ENCODE data around the gene ESR2. TPM values are rescaled to one million over a fixed set of nuclear protein-coding genes. Genes with fewer than 3 reads are reported as not detected.
"Not testable (repeated sequence)": the region's sequence is repeated elsewhere in the genome, so short reads cannot be mapped to it uniquely, and the experiment has no call there.

Gene ESR2
- total RNA-seq, 1 experiment from 2014 or later, result 0.29 TPM

DNA sequence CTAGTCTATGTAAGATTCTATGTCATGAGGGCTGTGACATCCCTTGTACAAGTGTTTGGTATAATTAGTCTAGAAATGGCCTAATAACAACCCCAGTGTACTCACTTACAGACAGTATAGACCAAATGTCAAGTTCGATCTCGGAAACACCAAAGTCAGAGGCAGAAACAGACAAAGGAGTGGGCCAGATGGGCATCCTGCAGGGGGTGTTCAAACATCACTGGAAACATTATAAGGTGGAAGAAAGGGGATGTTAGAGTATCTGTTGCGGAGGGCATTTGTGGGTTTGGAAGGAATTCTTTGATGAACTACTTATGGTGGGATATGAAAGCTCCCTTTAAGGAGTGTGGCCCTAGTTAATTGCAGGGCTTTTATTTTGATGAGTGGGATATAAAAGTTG, 134.6 kb downstream of the ESR2 start:
- H3K9me3 ChIP-seq (replicated peaks), result no peaks in the 10 kb centered on the region
- H3K27me3 ChIP-seq (replicated peaks), result no peaks in the 10 kb centered on the region
- no peak for DNase-seq (ENCODE audit: low read depth in 1 of 2, low spot score in 2 of 2)
- H3K4me1 ChIP-seq (replicated peaks), result no peaks in the 10 kb centered on the region
- no peak overlapping the region for H3K27ac ChIP-seq
- H3K36me3 ChIP-seq, result peaks cover 13% of the 10 kb centered on the region; the same call in 1 of the 2 replicates
- H3K4me3 ChIP-seq, result no peak overlapping the region

DNA sequence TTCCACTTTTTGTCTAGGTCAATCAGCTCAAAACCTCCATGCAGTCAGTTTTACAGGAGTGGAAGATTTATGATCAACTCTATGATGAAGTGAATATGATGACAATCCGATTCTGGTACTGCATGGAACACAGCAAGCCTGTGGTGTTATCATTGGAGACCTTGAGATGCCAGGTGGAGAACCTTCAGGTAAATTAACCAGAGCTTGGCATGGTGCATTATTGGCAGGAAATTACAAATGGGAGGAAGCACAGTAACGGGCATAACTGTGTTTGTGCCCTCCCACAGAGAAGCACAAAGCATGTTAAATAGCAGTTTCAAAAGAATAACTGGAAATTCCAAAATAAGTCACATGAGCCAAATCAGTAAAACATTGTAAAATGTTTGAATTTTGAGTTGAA, 135.6 kb downstream of the ESR2 start:
- Histone ChIP-seq H3K36me3 (peaks cover 13% of the 10 kb centered on the region; the same call in 1 of the 2 replicates), H3K27me3 (replicated peaks) (no peaks in the 10 kb centered on the region), H3K4me3 (no peak overlapping the region), H3K4me1 (replicated peaks) (no peaks in the 10 kb centered on the region), H3K27ac (no peak overlapping the region), H3K9me3 (replicated peaks) (no peaks in the 10 kb centered on the region)
- DNase-seq (ENCODE audit: low read depth in 1 of 2, low spot score in 2 of 2), result no peak

DNA sequence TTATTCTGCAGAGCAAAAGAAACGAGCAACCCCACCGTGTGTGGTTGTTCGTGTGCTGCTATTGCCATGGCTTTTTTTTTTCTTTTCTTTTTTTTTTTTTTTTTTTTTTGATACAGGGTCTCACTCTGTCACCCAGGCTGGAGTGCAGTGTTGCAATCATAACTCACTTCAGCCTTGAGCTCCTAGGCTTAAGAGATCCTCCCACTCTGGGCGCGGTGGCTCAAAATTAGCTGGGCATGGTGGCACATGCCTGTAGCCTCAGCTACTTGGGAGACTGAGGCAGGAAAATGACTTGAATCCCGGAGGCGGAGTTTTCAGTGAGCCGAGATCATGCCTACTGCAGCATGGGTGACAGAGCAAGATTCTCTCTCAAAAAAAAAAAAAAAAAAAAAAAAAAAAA, 144.2 kb downstream of the ESR2 start:
- Histone ChIP-seq H3K27me3 (replicated peaks) (no peaks in the 10 kb centered on the region), H3K4me3 (no peak overlapping the region)
- DNase-seq (ENCODE audit: low read depth in 1 of 2, low spot score in 2 of 2), result no peak

DNA sequence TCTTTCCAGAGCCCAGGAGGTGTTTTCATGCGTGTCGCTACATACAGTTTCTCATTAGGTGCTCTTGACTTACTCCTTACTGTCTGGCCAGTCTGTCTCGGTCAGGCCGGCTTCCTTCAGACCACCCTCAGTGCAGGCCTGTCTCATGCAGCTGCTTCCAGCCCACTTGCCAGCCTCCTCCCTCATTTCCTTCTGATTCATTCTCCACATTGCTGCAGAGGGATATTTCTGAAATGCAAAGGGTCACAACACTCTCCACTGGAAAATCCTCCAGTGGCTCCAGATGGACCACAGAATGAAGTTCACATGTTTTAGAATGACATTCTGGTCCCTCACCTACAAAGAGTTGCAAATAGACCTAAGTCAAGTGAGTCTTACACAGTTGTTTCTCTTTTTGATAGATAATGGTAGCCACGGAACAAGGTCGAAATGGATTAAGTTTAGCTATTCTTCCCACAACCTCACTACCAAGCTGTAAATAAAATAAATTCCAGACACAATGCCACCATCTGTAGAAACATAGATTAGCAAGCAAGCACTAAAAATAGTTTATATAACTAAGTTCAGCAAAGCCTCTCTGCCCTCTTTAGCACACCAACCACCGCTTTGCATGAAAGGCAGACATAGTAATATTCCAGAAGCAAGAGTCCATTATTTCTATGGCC, 146.9 kb downstream of the ESR2 start:
- DNase-seq (ENCODE audit: low read depth in 1 of 2, low spot score in 2 of 2), result peak; percentile 72 to 79
- peak overlapping the region; percentile 35 for H3K27ac ChIP-seq
- no peak overlapping the region for H3K4me3 ChIP-seq
- H3K27me3 ChIP-seq (replicated peaks), result no peaks in the 10 kb centered on the region
- H3K9me3 ChIP-seq (replicated peaks), result no peaks in the 10 kb centered on the region
- peaks cover 9% of the 10 kb centered on the region for H3K36me3 ChIP-seq
- H3K4me1 ChIP-seq (replicated peaks), result peaks cover 28% of the 10 kb centered on the region

More for the DNA sequence above, 144.2 kb downstream of the ESR2 start:
- Histone ChIP-seq H3K4me1 (replicated peaks) (peaks cover 35% of the 10 kb centered on the region), H3K9me3 (replicated peaks) (no peaks in the 10 kb centered on the region), H3K36me3 (peaks cover 11% of the 10 kb centered on the region; the same call in 1 of the 2 replicates), H3K27ac (no peak overlapping the region)

DNA sequence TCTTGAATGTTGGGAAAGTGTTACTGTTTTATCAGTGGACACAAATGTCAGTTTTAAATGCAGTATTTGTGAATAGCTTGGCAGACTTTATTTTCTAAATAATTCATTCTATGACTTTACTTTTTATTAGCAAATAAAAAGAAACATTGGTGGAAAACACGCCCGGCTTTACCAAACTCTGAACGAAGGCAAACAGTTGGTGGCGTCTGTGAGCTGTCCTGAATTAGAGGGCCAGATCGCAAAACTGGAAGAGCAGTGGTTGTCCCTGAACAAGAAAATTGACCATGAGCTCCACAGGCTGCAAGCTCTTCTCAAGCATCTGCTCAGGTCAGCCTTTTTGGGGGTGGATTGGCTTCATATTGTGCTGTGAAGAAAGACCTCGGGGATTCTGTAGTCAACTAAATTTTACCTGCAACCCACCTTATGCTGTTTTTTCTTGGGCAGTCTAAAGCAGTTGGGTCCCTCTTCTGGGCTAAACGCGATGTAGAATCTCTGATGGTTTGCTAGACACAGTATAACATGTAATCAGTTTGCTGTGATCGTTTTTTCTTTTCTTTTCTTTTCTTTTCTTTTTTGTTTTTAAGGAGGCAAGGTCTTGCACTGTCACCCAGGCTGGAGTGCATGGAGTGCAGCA, 156.4 kb downstream of the ESR2 start:
- no peak overlapping the region for H3K4me3 ChIP-seq
- H3K27me3 ChIP-seq (replicated peaks), result no peaks in the 10 kb centered on the region
- H3K9me3 ChIP-seq (replicated peaks), result no peaks in the 10 kb centered on the region
- H3K4me1 ChIP-seq (replicated peaks), result no peaks in the 10 kb centered on the region
- no peak for DNase-seq (ENCODE audit: low read depth in 1 of 2, low spot score in 2 of 2)
- H3K27ac ChIP-seq, result no peak overlapping the region
- H3K36me3 ChIP-seq, result peaks cover 27% of the 10 kb centered on the region

DNA sequence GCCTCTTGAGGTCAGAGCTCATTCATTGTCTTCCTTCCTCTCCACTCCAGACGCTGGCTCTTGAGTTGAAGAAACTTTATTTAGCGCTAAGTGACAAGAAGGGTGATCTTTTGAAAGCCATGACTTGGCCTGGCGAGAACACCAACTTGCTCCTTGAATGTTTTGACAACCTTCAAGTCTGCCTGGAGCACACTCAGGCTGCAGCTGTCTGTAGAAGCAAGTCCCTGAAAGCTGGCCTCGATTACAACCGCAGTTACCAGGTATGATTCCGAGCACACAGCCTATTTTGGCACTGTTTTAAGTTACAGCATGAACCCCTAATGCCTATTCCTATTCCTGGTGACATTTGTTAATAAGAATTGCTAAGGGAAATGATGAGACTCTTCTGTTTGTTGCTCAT, 167.6 kb downstream of the ESR2 start:
- Histone ChIP-seq H3K27ac (no peak overlapping the region), H3K9me3 (replicated peaks) (no peaks in the 10 kb centered on the region), H3K36me3 (peaks cover 27% of the 10 kb centered on the region), H3K4me1 (replicated peaks) (no peaks in the 10 kb centered on the region), H3K4me3 (no peak overlapping the region), H3K27me3 (replicated peaks) (no peaks in the 10 kb centered on the region)
- DNase-seq (ENCODE audit: low read depth in 1 of 2, low spot score in 2 of 2), result no peak

DNA sequence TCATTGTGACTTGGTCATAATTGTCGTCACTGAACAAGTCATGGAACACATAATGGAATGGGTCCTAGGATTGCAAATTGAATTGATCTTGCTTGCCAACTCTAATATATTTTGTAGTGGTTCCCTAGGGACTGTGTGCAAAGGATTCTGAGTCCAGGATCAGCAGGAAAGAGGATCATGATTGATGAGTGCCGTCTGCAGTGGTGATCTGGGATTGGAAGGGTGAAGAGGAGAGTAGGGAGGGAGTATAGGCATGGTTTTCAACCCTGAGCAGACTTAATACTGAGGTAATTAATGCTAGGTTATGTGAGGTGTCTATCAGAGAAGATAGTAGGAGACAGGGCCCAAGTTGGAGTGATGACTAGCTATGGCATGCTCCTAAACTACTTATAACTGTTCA, 168.9 kb downstream of the ESR2 start:
- Histone ChIP-seq H3K4me1 (replicated peaks) (no peaks in the 10 kb centered on the region), H3K27me3 (replicated peaks) (no peaks in the 10 kb centered on the region), H3K9me3 (replicated peaks) (no peaks in the 10 kb centered on the region), H3K27ac (no peak overlapping the region), H3K4me3 (no peak overlapping the region), H3K36me3 (peaks cover 22% of the 10 kb centered on the region)
- DNase-seq (ENCODE audit: low read depth in 1 of 2, low spot score in 2 of 2), result no peak

DNA sequence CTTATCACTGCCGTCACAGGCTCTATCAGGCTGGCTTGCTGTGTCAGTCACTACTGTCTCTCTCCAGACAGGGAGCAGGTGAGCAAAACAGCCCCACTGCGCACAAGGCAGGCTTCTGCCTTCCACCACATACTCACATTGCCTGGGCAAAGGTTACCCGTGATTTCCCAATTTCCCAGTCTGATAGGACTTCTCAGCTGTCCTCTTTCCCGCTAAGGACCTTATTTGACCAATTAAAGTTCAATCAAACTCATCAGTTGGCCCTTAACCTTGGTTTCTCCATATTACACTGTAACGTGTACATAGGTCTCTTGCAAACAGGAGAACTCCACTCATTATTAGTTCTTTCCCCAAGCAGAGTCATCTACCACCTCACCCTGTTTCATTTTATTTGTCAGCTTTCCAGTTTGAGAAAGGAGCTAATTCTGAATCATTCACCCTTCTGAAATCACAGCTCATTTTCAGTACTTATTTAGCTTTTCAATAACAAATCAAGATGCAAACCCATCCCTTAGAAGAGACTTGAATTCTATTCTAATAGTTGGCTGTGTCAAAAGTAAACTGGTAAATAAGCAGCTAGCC, 170.8 kb downstream of the ESR2 start:
- Histone ChIP-seq H3K27ac (no peak overlapping the region), H3K9me3 (replicated peaks) (no peaks in the 10 kb centered on the region), H3K4me3 (no peak overlapping the region), H3K4me1 (replicated peaks) (no peaks in the 10 kb centered on the region), H3K36me3 (peaks cover 19% of the 10 kb centered on the region), H3K27me3 (replicated peaks) (no peaks in the 10 kb centered on the region)
- DNase-seq (ENCODE audit: low read depth in 1 of 2, low spot score in 2 of 2), result no peak

DNA sequence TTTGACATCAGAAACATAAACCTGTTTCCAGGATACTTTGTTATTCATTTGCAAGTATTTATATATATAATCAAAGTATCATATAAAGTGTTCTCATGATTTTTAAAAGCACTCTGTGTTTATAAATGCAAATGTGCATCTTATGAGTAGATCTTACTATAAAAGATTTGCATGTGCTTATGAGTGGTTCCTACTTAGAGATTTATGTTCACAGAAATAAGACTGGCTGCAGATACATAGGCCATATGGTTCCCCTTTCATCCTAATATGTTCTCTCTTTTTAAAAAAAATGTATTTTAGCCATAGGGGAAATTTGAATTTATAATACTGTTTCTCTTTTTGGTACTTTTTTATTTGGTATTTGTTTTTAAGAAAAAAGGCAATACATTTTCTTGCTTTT, 174.2 kb downstream of the ESR2 start:
- H3K4me3 ChIP-seq, result no peak overlapping the region
- no peaks in the 10 kb centered on the region for H3K4me1 ChIP-seq (replicated peaks)
- H3K27ac ChIP-seq, result no peak overlapping the region
- H3K36me3 ChIP-seq, result peaks cover 10% of the 10 kb centered on the region
- DNase-seq (ENCODE audit: low read depth in 1 of 2, low spot score in 2 of 2), result no peak
- H3K27me3 ChIP-seq (replicated peaks), result no peaks in the 10 kb centered on the region
- no peaks in the 10 kb centered on the region for H3K9me3 ChIP-seq (replicated peaks)

DNA sequence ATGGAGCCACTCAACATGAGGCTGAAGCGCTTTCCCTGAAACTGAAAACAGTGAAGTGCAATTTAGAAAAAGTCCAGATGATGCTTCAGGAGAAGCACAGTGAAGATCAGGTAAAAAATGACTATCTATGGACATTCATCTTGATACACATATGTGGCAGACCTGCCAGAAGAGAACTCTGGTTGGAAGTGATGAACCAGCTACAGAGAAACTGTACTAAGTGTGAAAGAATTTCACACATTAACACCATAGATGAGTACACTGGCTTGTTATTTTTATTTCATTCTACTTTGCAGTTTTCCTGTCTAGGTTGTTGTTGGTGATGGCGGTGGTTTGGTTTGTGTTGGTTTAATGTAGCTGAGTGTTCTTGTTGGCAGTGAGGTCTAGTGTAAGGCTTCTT, 174.7 kb downstream of the ESR2 start:
- no peaks in the 10 kb centered on the region for H3K9me3 ChIP-seq (replicated peaks)
- H3K4me3 ChIP-seq, result no peak overlapping the region
- DNase-seq (ENCODE audit: low read depth in 1 of 2, low spot score in 2 of 2), result no peak
- H3K27me3 ChIP-seq (replicated peaks), result no peaks in the 10 kb centered on the region
- H3K4me1 ChIP-seq (replicated peaks), result no peaks in the 10 kb centered on the region
- no peak overlapping the region for H3K27ac ChIP-seq
- H3K36me3 ChIP-seq, result peaks cover 8% of the 10 kb centered on the region

DNA sequence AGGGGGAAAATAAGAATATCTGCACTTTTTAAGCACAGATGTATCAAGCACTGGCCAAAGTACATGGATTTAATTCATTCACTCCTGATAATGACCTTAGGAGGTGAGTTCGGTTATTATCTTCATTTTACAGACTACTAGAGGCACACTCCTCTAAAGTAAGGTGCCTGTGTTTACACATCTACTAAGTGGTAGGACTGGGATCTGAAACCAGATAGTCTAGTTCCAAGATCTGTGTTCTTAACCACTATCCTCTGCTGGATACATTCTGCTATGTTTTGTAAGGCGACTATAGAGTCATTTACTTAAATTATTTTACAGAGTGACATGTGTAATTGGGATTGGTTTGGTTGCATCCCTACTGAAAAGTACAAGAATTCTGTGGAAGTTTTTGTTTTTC, 175.3 kb downstream of the ESR2 start:
- H3K27ac ChIP-seq, result no peak overlapping the region
- no peak for DNase-seq (ENCODE audit: low read depth in 1 of 2, low spot score in 2 of 2)
- no peak overlapping the region for H3K4me3 ChIP-seq
- H3K9me3 ChIP-seq (replicated peaks), result no peaks in the 10 kb centered on the region
- H3K27me3 ChIP-seq (replicated peaks), result no peaks in the 10 kb centered on the region
- H3K36me3 ChIP-seq, result peaks cover 8% of the 10 kb centered on the region
- H3K4me1 ChIP-seq (replicated peaks), result no peaks in the 10 kb centered on the region

DNA sequence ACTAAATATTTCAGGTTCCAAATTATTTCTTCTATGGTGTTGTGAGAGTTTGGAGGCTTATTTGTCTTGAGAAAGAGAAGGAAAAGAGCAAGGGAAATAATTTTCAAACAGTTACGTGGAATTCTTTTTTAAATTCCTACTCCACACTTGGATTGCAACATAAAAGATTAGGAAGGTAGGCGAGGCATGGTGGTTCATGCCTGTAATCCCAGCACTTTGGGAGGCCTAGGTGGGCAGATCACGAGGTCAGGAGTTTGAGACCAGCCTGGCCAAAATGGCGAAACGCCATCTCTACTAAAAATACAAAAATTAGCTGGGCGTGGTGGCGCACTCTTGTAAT, 175.8 kb downstream of the ESR2 start:
- H3K4me1 ChIP-seq (replicated peaks); H3K36me3 ChIP-seq; H3K4me3 ChIP-seq; H3K9me3 ChIP-seq (replicated peaks); DNase-seq (ENCODE audit: low read depth in 1 of 2, low spot score in 2 of 2); H3K27ac ChIP-seq; H3K27me3 ChIP-seq (replicated peaks): not testable (repeated sequence)

DNA sequence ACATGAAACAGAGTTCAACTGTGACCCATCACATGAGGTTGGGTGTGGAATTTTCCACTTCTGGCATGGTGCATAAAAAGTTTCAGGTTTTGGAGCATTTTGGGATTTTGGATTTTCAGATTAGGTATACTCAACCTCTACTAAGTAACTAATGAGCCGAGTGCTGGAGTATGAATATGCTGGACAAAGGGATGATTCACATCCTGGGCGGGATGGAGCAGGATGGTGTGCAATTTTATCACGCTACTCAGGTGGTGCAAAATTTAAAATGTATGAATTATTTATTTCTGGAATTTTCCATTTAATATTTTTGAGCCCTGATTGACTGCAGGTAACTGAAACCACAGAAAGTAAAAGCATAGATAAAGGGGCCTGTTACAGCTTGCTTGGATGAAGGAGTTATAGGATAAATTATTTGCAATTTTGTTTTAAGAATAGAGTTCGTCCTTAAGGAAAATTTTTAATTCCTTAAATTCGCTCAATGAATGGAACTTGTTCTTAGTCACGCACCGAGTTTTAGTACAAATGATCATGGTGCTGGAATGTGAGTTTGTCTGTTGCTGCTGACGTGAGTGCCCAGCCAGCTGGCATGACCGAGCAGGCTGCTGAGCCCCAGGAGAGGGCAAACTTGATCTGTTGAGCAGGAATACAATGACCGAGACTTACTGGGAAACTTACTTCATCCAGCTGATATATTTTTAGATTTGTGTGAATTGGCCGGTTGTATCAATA, 176.3 kb downstream of the ESR2 start:
- Histone ChIP-seq H3K4me1 (replicated peaks) (no peaks in the 10 kb centered on the region), H3K36me3 (peaks cover 8% of the 10 kb centered on the region), H3K27ac (no peak overlapping the region), H3K9me3 (replicated peaks) (no peaks in the 10 kb centered on the region), H3K27me3 (replicated peaks) (no peaks in the 10 kb centered on the region), H3K4me3 (no peak overlapping the region)
- no peak for DNase-seq (ENCODE audit: low read depth in 1 of 2, low spot score in 2 of 2)

DNA sequence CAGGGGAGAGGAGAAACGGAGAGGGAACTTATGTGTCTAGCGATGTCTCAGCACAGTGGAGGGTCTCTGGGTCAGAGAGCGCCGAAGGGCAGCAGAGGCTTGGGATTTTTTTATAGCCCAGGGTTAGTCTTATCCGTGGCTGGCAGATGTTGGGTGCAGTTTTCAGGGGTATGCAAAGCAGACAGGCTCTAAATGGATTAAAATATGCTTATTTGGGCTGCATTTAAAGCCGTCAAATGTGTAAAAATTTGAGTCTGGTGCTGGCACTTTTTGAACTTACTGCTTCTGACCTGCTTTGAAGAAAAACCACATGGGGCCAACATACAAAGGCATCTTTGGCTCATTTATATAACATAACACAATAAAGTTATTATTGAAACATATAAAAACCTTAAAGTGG, 178.8 kb downstream of the ESR2 start:
- H3K27me3 ChIP-seq (replicated peaks), result no peaks in the 10 kb centered on the region
- no peak overlapping the region for H3K27ac ChIP-seq
- no peak overlapping the region for H3K4me3 ChIP-seq
- H3K4me1 ChIP-seq (replicated peaks), result no peaks in the 10 kb centered on the region
- peaks cover 4% of the 10 kb centered on the region; the same call in 1 of the 2 replicates for H3K36me3 ChIP-seq
- no peak for DNase-seq (ENCODE audit: low read depth in 1 of 2, low spot score in 2 of 2)
- no peaks in the 10 kb centered on the region for H3K9me3 ChIP-seq (replicated peaks)
